ENCODE data around the gene UCN.
"Not testable (repeated sequence)": the region's sequence is repeated elsewhere in the genome, so short reads cannot be mapped to it uniquely, and the experiment has no call there.

The UCN gene

GRCh38 chr2:27307287-27307544 lies 1.0 kb downstream of the UCN start:
- no peak for TF ChIP-seq CTCF (IDR thresholded peaks at IDR 0.05; ENCODE audit: low read depth, low read length)
- DNase-seq (ENCODE audit: low read depth in 2 of 2), result no peak
- no peak overlapping the region for H3K4me3 ChIP-seq (replicated peaks in 1 of 2; ENCODE audit: low read depth in 2 of 2, low read length in 2 of 2)

GRCh38 chr2:27306573-27307286 lies 1.5 kb downstream of the UCN start:
- H3K4me3 ChIP-seq (replicated peaks in 1 of 2; ENCODE audit: low read depth in 2 of 2, low read length in 2 of 2), result no peak overlapping the region
- no peak for TF ChIP-seq CTCF (IDR thresholded peaks at IDR 0.05; ENCODE audit: low read depth, low read length)
- no peak for DNase-seq (ENCODE audit: low read depth in 2 of 2)

- DNase-seq (ENCODE audit: low read depth in 2 of 2), result no peak
- TF ChIP-seq CTCF (IDR thresholded peaks at IDR 0.05; ENCODE audit: low read depth, low read length), result peak; percentile 1
- H3K4me3 ChIP-seq (replicated peaks in 1 of 2; ENCODE audit: low read depth in 2 of 2, low read length in 2 of 2), result no peak overlapping the region
These were observed 2.1 kb downstream of the UCN start for GRCh38 chr2:27306136-27306535.

- no peak for DNase-seq (ENCODE audit: low read depth in 2 of 2)
- no peak overlapping the region for H3K4me3 ChIP-seq (replicated peaks in 1 of 2; ENCODE audit: low read depth in 2 of 2, low read length in 2 of 2)
- TF ChIP-seq CTCF (IDR thresholded peaks at IDR 0.05; ENCODE audit: low read depth, low read length), result no peak
These were observed 2.7 kb downstream of the UCN start for GRCh38 chr2:27305516-27305915.

GRCh38 chr2:27304488-27305240 lies 3.6 kb downstream of the UCN start:
- no peak overlapping the region for H3K4me3 ChIP-seq (replicated peaks in 1 of 2; ENCODE audit: low read depth in 2 of 2, low read length in 2 of 2)
- TF ChIP-seq CTCF (IDR thresholded peaks at IDR 0.05; ENCODE audit: low read depth, low read length), result no peak
- DNase-seq (ENCODE audit: low read depth in 2 of 2), result no peak

GRCh38 chr2:27303093-27304025 lies 4.9 kb downstream of the UCN start:
- peak overlapping the region in 1 of 2 donors; percentile 19 for H3K4me3 ChIP-seq (replicated peaks in 1 of 2; ENCODE audit: low read depth in 2 of 2, low read length in 2 of 2)
- TF ChIP-seq CTCF (IDR thresholded peaks at IDR 0.05; ENCODE audit: low read depth, low read length), result peak; percentile 87

GRCh38 chr2:27300606-27301005 lies 7.6 kb downstream of the UCN start:
- not testable (repeated sequence) for DNase-seq (ENCODE audit: low read depth in 2 of 2); H3K4me3 ChIP-seq (replicated peaks in 1 of 2; ENCODE audit: low read depth in 2 of 2, low read length in 2 of 2)

More at GRCh38 chr2:27303093-27304025, 4.9 kb downstream of the UCN start:
- DNase-seq (ENCODE audit: low read depth in 2 of 2), result peak; percentile 83

Data from cardiac fibroblast (primary cell).